HG03045 (cell line): ENCODE data around the gene PIGX.
"Not testable (repeated sequence)": the region's sequence is repeated elsewhere in the genome, so short reads cannot be mapped to it uniquely, and the experiment has no call there.

Experiments used
- ATAC-seq: cut with Tn5 transposase; IDR thresholded peaks from one replicate; pipeline ENCODE4 v1.9.1; 2021; ENCODE audit warnings: mild to moderate bottlenecking, moderate library complexity; ENCODE audit not compliant: unreplicated experiment

Gene PIGX

GRCh38 chr3:196700801-196701200 is 11.4 kb upstream of the PIGX start:
- no peak for ATAC-seq

DNA sequence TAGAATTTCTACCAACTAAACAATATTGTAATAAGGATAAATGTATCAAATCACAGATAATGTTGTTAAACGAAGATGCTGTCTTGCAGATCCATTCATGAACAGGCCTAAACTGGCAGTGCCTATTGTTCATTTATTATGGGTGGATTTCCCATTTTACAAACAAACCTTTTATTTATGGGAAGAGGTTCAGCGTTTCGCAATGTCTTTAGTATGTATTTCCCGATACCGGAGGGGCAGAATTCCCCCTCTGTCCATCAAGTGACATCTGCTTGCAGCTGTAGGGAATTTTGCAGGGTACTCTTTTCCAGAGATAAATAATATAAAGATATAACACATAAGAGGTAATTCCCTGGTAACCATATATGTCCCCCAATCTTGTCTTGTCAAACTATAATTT is 5.8 kb upstream of the PIGX start:
- ATAC-seq, result no peak

- no peak for ATAC-seq
These were observed 5.4 kb upstream of the PIGX start for GRCh38 chr3:196706731-196707130.

DNA sequence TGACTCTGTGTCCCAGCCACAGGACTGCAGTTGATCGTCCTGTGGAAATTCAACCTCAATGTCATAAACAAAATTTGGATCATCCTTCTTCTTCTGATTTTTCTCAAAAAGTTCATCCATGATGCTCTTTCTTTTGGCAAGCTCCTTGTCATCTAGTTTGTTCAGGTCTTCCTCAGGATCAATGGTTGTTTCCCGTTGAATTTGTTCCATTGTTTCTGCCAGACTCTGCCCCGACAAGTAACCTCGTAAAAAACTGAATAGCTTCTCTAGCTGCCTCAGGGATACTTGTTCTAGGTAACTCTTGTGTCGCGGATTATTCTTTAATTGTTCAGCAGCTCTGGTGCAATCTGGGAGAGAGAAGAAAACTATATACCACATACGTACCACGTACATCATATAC is 4.6 kb upstream of the PIGX start:
- no peak for ATAC-seq

- no peak for ATAC-seq
These were observed 3.7 kb upstream of the PIGX start for GRCh38 chr3:196708467-196708866.

DNA sequence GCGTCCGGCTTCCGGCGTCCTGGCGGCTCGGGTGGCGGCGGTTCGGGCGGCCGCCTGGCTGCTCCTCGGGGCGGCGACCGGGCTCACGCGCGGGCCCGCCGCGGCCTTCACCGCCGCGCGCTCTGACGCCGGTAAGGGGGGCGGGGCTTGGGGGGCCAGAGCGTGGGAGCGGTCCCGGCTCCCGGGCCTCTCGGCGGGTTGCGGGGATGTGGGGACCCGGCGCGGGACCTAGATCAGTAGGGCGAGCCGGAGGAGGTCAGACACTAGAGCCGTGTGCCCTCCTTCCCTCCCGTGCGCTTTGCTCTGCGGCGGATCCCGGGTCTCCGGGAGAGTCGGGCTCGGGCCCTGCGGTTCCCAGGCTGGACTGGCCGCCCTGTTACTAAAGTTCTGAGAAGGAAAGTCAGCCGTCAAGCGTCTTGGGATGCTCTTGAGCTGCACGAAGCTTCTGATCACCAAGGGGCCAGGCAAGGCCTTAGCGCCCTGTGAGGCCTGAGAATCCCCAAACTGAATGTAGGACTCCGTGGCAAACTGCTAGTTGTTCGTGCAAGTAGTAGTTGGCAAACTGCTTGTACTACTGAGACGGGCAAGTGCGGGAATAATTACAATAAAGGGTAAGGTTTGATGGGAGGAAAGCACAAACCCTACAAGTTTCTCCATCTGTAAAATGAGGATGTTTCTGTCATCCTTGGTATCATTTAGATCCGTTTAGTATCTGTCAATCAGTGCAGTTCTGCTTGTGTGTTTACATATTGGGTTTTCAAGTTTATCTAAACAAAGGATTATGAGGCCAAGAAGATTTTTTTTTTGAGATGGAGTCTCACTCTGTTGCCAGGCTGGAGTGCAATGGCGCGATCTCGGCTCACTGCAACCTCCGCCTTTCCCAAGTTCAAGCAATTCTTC is 587 bp downstream of the PIGX start:
- peak; percentile 55 for ATAC-seq

DNA sequence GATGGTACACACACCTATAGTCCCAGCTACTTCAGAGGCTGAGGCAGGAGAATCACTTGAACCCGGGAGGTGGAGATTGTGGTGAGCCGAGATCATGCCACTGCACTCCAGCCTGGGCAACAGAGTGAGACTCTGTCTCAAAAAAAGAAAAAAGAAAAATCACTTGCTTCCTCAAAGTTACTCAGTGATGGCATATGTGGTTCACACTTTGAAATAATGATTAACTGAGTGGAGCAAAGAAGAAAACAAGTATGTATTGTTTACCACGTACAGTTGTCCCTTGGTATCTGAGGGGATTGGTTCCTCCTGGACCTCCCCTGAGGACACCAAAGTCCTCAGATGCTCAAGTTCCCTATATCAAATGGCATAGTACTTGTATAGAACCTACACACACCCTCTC is 5.0 kb downstream of the PIGX start:
- not testable (repeated sequence) for ATAC-seq

- ATAC-seq, result no peak
These were observed 8.9 kb downstream of the PIGX start for GRCh38 chr3:196721097-196721496.

- ATAC-seq, result no peak
These were observed 14.9 kb downstream of the PIGX start for GRCh38 chr3:196726788-196727675.

GRCh38 chr3:196735751-196736150 is 23.6 kb downstream of the PIGX start:
- no peak for ATAC-seq

DNA sequence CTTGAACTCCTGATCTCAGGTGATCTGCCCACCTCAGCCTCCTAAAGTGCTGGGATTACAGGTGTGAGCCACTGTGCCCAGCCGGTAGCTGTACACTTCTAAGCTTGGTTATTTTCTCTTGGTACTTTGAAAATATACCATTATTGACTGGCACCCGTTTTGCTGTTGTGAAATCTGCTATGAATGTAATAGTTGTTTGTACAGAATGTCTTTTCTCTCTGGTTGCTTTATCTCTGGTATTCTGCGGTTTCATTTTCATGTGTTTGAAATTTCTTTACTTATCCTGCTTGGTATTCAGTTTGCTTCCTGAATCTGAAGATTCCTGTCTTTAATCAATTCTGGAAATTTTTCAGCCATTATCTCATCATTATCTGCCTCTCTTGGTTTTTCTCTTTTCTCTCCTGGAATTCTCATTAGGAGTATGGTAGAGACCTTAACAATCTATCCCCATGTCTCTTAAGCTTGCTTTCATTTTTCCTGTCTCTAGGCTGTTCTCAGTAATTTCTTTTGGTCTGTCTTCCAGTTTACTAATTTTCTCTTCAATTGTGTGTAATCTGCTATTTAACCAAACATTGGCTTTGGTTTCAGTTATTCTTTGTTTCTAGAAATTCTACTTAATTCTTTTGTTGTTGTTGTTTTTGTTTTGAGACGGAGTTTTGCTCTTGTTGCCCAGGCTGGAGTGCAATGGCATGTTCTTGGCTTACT is 24.6 kb downstream of the PIGX start:
- ATAC-seq, result no peak

DNA sequence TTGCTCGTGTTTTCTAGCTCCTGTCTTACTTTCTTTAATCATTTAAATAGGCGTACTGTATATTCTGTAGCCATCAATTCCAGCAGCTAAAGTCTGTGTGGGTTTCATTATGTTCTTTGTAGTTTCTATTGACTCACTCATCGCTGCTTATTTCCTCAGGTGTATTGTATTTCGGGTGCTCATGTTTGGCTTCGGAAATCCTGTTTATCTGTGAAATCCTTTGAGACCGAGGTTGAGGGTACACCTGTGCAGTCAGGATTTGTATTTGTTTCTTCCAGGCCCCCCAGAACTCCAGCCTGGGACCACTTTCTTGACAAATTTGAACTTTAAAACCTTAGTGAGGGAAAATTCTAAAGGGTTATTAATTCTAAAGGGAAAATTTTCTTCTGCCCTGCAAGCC is 25.5 kb downstream of the PIGX start:
- ATAC-seq, result no peak

GRCh38 chr3:196739671-196740480 is 27.7 kb downstream of the PIGX start, which contains the start of gene PAK2:
Gene PAK2 (plus strand): TSS chr3:196739857. CDS start chr3:196782647, 42,790 bp downstream.
- ATAC-seq, result peak; percentile 92

DNA sequence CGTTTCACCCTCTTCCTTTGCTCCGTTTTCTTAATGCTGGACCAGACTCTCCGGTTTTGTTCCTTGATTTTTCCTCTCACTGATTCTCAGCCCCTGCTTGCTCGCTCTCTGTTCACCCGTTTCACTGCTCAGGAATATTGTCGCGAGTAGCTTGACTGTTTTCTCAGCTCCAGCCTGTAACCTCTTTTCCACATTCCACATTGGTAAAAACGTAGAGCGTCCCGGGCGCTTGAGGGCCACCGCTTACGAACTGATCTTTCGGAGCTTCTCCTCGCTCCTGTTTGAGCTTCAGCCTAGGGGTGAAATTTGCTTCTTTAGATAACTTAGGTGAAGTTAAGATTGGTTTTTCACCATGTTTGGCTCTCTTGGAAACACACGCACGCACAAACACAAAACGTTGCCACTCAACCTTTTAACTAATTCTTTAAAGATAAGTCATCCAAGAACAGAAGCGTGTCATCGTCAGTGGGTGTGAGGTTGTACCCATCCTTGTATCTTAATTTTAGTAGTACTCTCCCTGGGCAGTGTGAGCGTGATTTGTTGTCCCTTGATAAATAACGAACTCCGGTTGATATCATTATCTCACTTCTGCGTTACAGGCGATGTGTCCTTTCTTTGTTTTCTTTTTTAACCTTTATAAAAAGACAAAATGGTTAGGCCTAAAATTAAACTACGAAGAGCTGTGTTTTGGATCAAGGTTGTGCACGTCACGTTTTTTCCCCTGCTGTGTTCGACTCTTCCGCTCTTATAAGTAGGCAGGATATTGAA is 28.5 kb downstream of the PIGX start:
- ATAC-seq, result no peak

DNA sequence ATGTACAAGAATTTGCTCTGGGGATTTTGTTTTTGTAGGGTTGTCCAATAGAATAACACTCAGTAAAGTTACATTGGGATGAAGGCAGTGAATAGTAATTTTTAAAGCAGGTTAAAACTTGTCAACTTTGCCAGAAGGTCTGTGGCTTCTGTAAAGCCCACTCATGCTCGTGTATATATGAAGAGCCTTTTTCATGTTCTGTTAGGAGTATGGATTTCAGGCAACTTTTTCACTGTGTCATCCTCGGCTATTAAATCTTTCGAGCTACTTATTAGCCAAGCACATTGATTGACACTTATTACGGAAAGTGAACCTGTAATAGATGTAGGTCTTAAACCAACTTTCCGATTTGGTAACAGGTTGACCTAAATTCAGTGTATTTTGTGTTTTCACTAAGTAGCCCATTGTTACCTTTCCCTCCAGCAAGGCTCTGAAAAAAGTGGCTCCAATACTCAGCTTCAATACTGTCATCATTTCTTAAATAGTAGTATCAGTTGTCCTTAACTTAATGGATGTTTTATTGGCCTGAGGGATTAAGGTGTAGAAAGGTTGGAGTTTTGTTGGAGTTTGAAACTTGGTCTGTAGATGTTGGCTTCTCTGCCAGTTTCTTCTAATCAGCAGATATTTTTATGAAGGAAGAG is 29.2 kb downstream of the PIGX start:
- no peak for ATAC-seq

DNA sequence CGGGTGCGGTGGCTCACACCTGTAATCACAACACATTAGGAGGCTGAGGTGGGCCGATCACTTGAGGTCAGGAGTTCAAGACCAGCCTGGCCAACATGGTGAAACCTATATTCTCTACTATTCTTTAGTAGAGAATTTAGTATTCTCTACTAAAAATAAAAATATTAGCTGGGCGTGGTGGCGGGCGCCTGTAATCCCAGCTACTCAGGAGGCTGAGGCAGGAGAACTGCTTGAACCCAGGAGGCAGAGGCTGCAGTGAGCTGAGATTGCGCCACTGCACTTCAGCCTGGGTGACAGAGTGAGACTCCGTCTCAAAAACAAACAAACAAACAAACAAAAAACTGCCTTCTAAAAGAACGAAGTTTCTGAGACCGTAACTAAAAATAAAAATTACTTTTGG is 31.4 kb downstream of the PIGX start:
- not testable (repeated sequence) for ATAC-seq

GRCh38 chr3:196749125-196749524 is 36.9 kb downstream of the PIGX start:
- ATAC-seq, result no peak

DNA sequence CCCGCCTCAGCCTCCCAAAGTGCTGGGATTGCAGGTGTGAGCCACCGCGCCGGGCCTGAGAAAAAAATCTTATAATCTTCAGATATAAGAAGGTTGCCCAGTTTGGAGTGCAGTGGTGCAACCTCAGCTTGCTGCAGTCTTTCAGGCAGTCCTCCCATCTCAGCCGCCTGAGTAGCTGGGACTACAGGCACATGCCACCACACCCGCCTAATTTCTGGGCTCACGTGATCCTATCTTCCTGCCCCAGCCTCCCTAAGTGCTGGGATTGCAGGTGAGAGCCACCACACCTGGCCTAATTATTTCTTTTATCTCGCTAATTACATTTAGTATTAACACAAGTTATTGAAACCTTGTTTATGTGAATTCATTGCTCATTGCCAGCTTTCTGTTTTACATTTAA is 41.0 kb downstream of the PIGX start:
- no peak for ATAC-seq
